BLaER1 (cell line): Measurements from ENCODE around the gene ADARB1.
A peak's percentile ranks its signal among the peaks of the same experiment; 100 is the strongest.
"Not testable (repeated sequence)": the region's sequence is repeated elsewhere in the genome, so short reads cannot be mapped to it uniquely, and the experiment has no call there.

Source experiments
- H3K27ac ChIP-seq: shearing (Covaris generic); formaldehyde crosslinking; 2 replicates; pipeline ENCODE4 v1.8.1; 2022
- H3K27me3 ChIP-seq: shearing (Covaris generic); formaldehyde crosslinking; 2 replicates; pipeline ENCODE4 v1.8.1; 2022
- H3K36me3 ChIP-seq: shearing (Covaris generic); formaldehyde crosslinking; 2 replicates; pipeline ENCODE4 v1.8.1; 2022
- H3K4me1 ChIP-seq: shearing (Covaris generic); formaldehyde crosslinking; 2 replicates; pipeline ENCODE4 v1.8.1; 2022
- H3K4me2 ChIP-seq: shearing (Covaris generic); formaldehyde crosslinking; 2 replicates; pipeline ENCODE4 v1.8.1; 2022
- H3K4me3 ChIP-seq: shearing (Covaris generic); formaldehyde crosslinking; 2 replicates; pipeline ENCODE4 v1.8.1; 2022
- H3K9ac ChIP-seq: shearing (Covaris generic); formaldehyde crosslinking; 2 replicates; pipeline ENCODE4 v1.8.1; 2022
- H3K9me3 ChIP-seq: shearing (Covaris generic); formaldehyde crosslinking; 2 replicates; pipeline ENCODE4 v1.8.1; 2022
- H4K20me1 ChIP-seq: shearing (Covaris generic); formaldehyde crosslinking; 2 replicates; pipeline ENCODE4 v1.8.1; 2022
- Cebpa-rat ChIP-seq: shearing (Covaris generic); IDR thresholded peaks from 2 replicates; pipeline ENCODE4 v1.8.1; 2022

The ADARB1 gene

GRCh38 chr21:45074048-45074817 lies at the start of gene ADARB1:
Gene ADARB1, plus strand, starts transcription at chr21:45074580. Its CDS starts 97,077 bp downstream, at chr21:45171657.
- peaks cover 26% of the 10 kb centered on the region for H4K20me1 ChIP-seq
- H3K4me1 ChIP-seq: peaks cover 54% of the 10 kb centered on the region
- no peaks in the 10 kb centered on the region for H3K36me3 ChIP-seq
- H3K4me2 ChIP-seq: peak within 1 kb of the TSS; percentile 94
- peak within 1 kb of the TSS; percentile 93 for H3K27ac ChIP-seq
- H3K9me3 ChIP-seq: no peaks in the 10 kb centered on the region
- peak within 1 kb of the TSS; percentile 86 for H3K9ac ChIP-seq
- TF ChIP-seq Cebpa-rat: no peak
- peak within 1 kb of the TSS; percentile 93 for H3K4me3 ChIP-seq
- peaks cover 10% of the 10 kb centered on the region for H3K27me3 ChIP-seq

GRCh38 chr21:45026066-45026745 lies 48.2 kb upstream of the ADARB1 start:
- H4K20me1 ChIP-seq: peaks cover 39% of the 10 kb centered on the region
- H3K4me2 ChIP-seq: no peak overlapping the region
- H3K27me3 ChIP-seq: 0 out of 2 replicates have a peak, but pooled peaks cover 4% of the 10 kb centered on the region
- H3K27ac ChIP-seq: no peak overlapping the region
- no peak for TF ChIP-seq Cebpa-rat
- H3K4me1 ChIP-seq: peaks cover 42% of the 10 kb centered on the region
- no peak overlapping the region for H3K4me3 ChIP-seq
- H3K9me3 ChIP-seq: peaks cover 32% of the 10 kb centered on the region
- no peak overlapping the region for H3K9ac ChIP-seq
- H3K36me3 ChIP-seq: peaks cover 24% of the 10 kb centered on the region

- H4K20me1 ChIP-seq: peaks cover 45% of the 10 kb centered on the region
- H3K4me1 ChIP-seq: peaks cover 47% of the 10 kb centered on the region
- H3K27ac ChIP-seq: no peak overlapping the region
- 0 out of 2 replicates have a peak, but pooled peaks cover 4% of the 10 kb centered on the region for H3K27me3 ChIP-seq
- TF ChIP-seq Cebpa-rat: no peak
- no peak overlapping the region for H3K9ac ChIP-seq
- H3K36me3 ChIP-seq: peaks cover 19% of the 10 kb centered on the region
- no peak overlapping the region for H3K4me3 ChIP-seq
- H3K9me3 ChIP-seq: peaks cover 30% of the 10 kb centered on the region
- H3K4me2 ChIP-seq: peak overlapping the region; percentile 14; the same call in 1 of the 2 replicates
These were observed 47.6 kb upstream of the ADARB1 start for GRCh38 chr21:45026826-45027225.

- no peak overlapping the region for H3K4me3 ChIP-seq
These were observed 46.9 kb upstream of the ADARB1 start for GRCh38 chr21:45027241-45028196.

GRCh38 chr21:45028645-45029044 lies 45.7 kb upstream of the ADARB1 start:
- not testable (repeated sequence) for H3K9ac ChIP-seq, H3K27ac ChIP-seq, H3K27me3 ChIP-seq, H3K4me3 ChIP-seq, H3K36me3 ChIP-seq, H3K4me2 ChIP-seq
- Histone ChIP-seq H4K20me1 (peaks cover 45% of the 10 kb centered on the region), H3K4me1 (peaks cover 61% of the 10 kb centered on the region), H3K9me3 (peaks cover 12% of the 10 kb centered on the region)

More at GRCh38 chr21:45027241-45028196, 46.9 kb upstream of the ADARB1 start:
- H4K20me1 ChIP-seq: peaks cover 45% of the 10 kb centered on the region
- H3K9ac ChIP-seq: no peak overlapping the region
- TF ChIP-seq Cebpa-rat: no peak
- H3K27ac ChIP-seq: no peak overlapping the region
- peak overlapping the region; percentile 14; the same call in 1 of the 2 replicates for H3K4me2 ChIP-seq
- H3K36me3 ChIP-seq: peaks cover 13% of the 10 kb centered on the region
- peaks cover 23% of the 10 kb centered on the region for H3K9me3 ChIP-seq
- peaks cover 54% of the 10 kb centered on the region for H3K4me1 ChIP-seq
- H3K27me3 ChIP-seq: 0 out of 2 replicates have a peak, but pooled peaks cover 4% of the 10 kb centered on the region

- Histone ChIP-seq H3K27ac (no peak overlapping the region), H4K20me1 (peaks cover 45% of the 10 kb centered on the region), H3K9me3 (peaks cover 4% of the 10 kb centered on the region), H3K4me1 (peaks cover 65% of the 10 kb centered on the region), H3K27me3 (no peaks in the 10 kb centered on the region), H3K9ac (peak overlapping the region; percentile 34; the same call in 1 of the 2 replicates), H3K4me2 (peak overlapping the region; percentile 95), H3K4me3 (no peak overlapping the region), H3K36me3 (no peaks in the 10 kb centered on the region)
- TF ChIP-seq Cebpa-rat: no peak
These were observed 45.0 kb upstream of the ADARB1 start for GRCh38 chr21:45029298-45029947.

- Histone ChIP-seq H3K27me3 (no peaks in the 10 kb centered on the region), H3K9me3 (peaks cover 6% of the 10 kb centered on the region), H4K20me1 (peaks cover 45% of the 10 kb centered on the region), H3K4me2 (peak overlapping the region; percentile 95), H3K4me3 (no peak overlapping the region), H3K27ac (no peak overlapping the region), H3K9ac (no peak overlapping the region; the same call in 1 of the 2 replicates), H3K4me1 (peaks cover 65% of the 10 kb centered on the region), H3K36me3 (peaks cover 5% of the 10 kb centered on the region)
- no peak for TF ChIP-seq Cebpa-rat
These were observed 44.3 kb upstream of the ADARB1 start for GRCh38 chr21:45029948-45030681.

GRCh38 chr21:45030682-45031570 lies 43.5 kb upstream of the ADARB1 start:
- Histone ChIP-seq H3K36me3 (peaks cover 9% of the 10 kb centered on the region), H4K20me1 (peaks cover 44% of the 10 kb centered on the region), H3K27me3 (no peaks in the 10 kb centered on the region), H3K9ac (peak overlapping the region; percentile 63), H3K27ac (peak overlapping the region; percentile 68), H3K4me3 (peak overlapping the region; percentile 40), H3K4me1 (peaks cover 65% of the 10 kb centered on the region), H3K9me3 (peaks cover 14% of the 10 kb centered on the region), H3K4me2 (peak overlapping the region; percentile 95)
- TF ChIP-seq Cebpa-rat: no peak
